Measurements from ENCODE around the gene PEX1.
"Not testable (repeated sequence)": the region's sequence is repeated elsewhere in the genome, so short reads cannot be mapped to it uniquely, and the experiment has no call there.

The PEX1 gene

DNA sequence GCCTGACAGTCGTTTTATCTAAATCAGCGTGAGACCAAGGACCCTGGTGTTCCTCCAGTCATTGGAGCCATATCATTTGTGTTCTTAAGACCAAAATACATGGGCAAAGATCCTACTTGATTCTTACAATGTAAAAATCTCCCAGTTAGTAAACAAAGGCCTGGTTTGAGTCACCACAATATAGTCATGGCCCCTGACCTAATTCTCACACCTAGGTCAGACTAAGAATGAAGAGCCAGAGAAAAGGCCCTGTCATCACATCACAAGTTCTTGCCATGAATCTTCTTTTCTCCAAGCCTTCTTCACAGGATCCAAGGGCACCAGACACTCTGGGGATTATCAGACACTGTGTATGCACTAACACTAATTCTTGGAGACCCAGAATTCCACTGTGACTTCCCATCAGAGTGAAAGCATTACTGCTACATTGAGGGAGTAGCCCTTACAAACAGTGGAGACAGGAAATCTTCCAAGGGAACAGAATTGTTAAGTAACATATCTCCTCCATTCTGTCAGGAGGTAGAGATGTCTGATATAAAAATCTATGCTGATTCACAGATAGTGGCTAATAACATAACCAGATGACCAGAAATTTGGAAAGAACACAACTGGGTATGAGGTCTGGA lies 42.9 kb downstream of the PEX1 start:
- Mint-ChIP-seq H3K27ac (no peak overlapping the region), H3K4me3 (no peak overlapping the region), H3K36me3 (ENCODE audit: low read depth) (peaks cover 28% of the 10 kb centered on the region), H3K4me1 (ENCODE audit: low read depth) (no peaks in the 10 kb centered on the region), H3K9me3 (no peaks in the 10 kb centered on the region), H3K27me3 (no peaks in the 10 kb centered on the region)
- DNase-seq, result no peak

GRCh38 chr7:92484226-92484625 lies 44.1 kb downstream of the PEX1 start:
- H3K27me3 Mint-ChIP-seq; H3K4me3 Mint-ChIP-seq; H3K9me3 Mint-ChIP-seq; H3K27ac Mint-ChIP-seq; DNase-seq; H3K4me1 Mint-ChIP-seq (ENCODE audit: low read depth): not testable (repeated sequence)
- peaks cover 26% of the 10 kb centered on the region for H3K36me3 Mint-ChIP-seq (ENCODE audit: low read depth)

GRCh38 chr7:92483624-92484023 lies 44.7 kb downstream of the PEX1 start:
- not testable (repeated sequence) for H3K4me1 Mint-ChIP-seq (ENCODE audit: low read depth); H3K9me3 Mint-ChIP-seq; H3K4me3 Mint-ChIP-seq; DNase-seq; H3K27ac Mint-ChIP-seq; H3K27me3 Mint-ChIP-seq
- peaks cover 23% of the 10 kb centered on the region for H3K36me3 Mint-ChIP-seq (ENCODE audit: low read depth)

- not testable (repeated sequence) for DNase-seq; H3K4me3 Mint-ChIP-seq; H3K27ac Mint-ChIP-seq; H3K9me3 Mint-ChIP-seq; H3K36me3 Mint-ChIP-seq (ENCODE audit: low read depth); H3K27me3 Mint-ChIP-seq; H3K4me1 Mint-ChIP-seq (ENCODE audit: low read depth)
Observed at GRCh38 chr7:92479146-92479545, 49.2 kb downstream of the PEX1 start.

GRCh38 chr7:92478711-92479110 lies 49.6 kb downstream of the PEX1 start:
- H3K9me3 Mint-ChIP-seq, result no peaks in the 10 kb centered on the region
- no peak overlapping the region for H3K4me3 Mint-ChIP-seq
- DNase-seq, result no peak
- no peaks in the 10 kb centered on the region for H3K27me3 Mint-ChIP-seq
- H3K27ac Mint-ChIP-seq, result no peak overlapping the region
- H3K36me3 Mint-ChIP-seq (ENCODE audit: low read depth), result peaks cover 2% of the 10 kb centered on the region
- H3K4me1 Mint-ChIP-seq (ENCODE audit: low read depth), result no peaks in the 10 kb centered on the region

DNA sequence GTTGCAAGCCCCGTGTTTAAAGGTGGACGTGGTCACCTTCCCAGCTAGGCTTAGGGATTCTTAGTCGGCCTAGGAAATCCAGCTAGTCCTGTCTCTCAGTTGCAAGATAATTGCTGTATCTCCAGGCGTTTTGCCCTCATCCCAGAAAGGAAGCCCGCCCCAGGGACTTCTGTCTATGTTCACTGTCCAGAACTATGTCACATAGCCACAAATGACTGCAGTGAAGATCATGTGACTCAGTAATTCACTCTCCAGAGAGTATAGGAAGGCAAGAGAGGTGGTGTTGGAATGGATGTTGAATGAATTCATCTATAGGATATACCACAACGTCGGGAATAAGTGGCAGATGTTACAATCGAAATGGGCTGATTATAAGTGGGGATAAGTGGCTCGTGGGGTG lies 50.2 kb downstream of the PEX1 start:
- Mint-ChIP-seq H3K36me3 (ENCODE audit: low read depth) (peaks cover 2% of the 10 kb centered on the region), H3K27me3 (no peaks in the 10 kb centered on the region), H3K27ac (no peak overlapping the region)

DNA sequence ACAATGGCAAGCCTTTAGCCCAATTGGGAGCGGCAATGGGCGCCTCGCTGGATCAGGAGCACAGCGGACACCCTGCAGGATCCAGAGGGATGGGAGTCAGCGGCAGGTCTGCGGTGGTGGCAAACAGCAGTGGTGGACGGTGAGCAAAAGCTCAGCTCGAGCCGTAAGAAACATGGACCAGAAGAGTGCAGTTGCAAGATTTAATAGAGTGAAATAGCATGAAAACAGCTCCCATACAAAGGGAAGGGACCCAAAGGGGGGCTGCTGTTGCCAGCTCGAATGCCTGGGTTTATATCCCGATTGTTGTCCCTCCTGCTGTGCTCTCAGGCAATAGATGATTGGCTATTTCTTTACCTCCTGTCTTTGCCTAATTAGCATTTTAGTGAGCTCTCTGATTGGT lies 50.6 kb downstream of the PEX1 start, which contains the start of gene ERVW-1:
TSS of gene ERVW-1 (minus strand) at position 266 of the 400 bp plus-strand sequence. CDS start 7,565 bp downstream, outside the sequence.
- not testable (repeated sequence) for H3K9me3 Mint-ChIP-seq; DNase-seq; H3K4me3 Mint-ChIP-seq; H3K36me3 Mint-ChIP-seq (ENCODE audit: low read depth); H3K27me3 Mint-ChIP-seq; H3K4me1 Mint-ChIP-seq (ENCODE audit: low read depth); H3K27ac Mint-ChIP-seq

More for the DNA sequence above, 50.2 kb downstream of the PEX1 start:
- no peak for DNase-seq
- H3K4me3 Mint-ChIP-seq, result no peak overlapping the region
- no peaks in the 10 kb centered on the region for H3K4me1 Mint-ChIP-seq (ENCODE audit: low read depth)
- no peaks in the 10 kb centered on the region for H3K9me3 Mint-ChIP-seq

- not testable (repeated sequence) for H3K27ac Mint-ChIP-seq; H3K36me3 Mint-ChIP-seq (ENCODE audit: low read depth); DNase-seq; H3K27me3 Mint-ChIP-seq; H3K4me1 Mint-ChIP-seq (ENCODE audit: low read depth); H3K9me3 Mint-ChIP-seq; H3K4me3 Mint-ChIP-seq
Observed at GRCh38 chr7:92475851-92476590, 52.3 kb downstream of the PEX1 start.

GRCh38 chr7:92475261-92475770 lies 53.0 kb downstream of the PEX1 start:
- H3K4me3 Mint-ChIP-seq; H3K36me3 Mint-ChIP-seq (ENCODE audit: low read depth); H3K9me3 Mint-ChIP-seq; H3K4me1 Mint-ChIP-seq (ENCODE audit: low read depth); DNase-seq; H3K27me3 Mint-ChIP-seq; H3K27ac Mint-ChIP-seq: not testable (repeated sequence)

GRCh38 chr7:92473989-92474388 lies 54.3 kb downstream of the PEX1 start:
- not testable (repeated sequence) for H3K27me3 Mint-ChIP-seq; H3K36me3 Mint-ChIP-seq (ENCODE audit: low read depth); DNase-seq; H3K4me1 Mint-ChIP-seq (ENCODE audit: low read depth); H3K9me3 Mint-ChIP-seq; H3K4me3 Mint-ChIP-seq; H3K27ac Mint-ChIP-seq

GRCh38 chr7:92468589-92468988 lies 59.7 kb downstream of the PEX1 start:
- H3K27ac Mint-ChIP-seq; H3K9me3 Mint-ChIP-seq; DNase-seq; H3K36me3 Mint-ChIP-seq (ENCODE audit: low read depth); H3K4me3 Mint-ChIP-seq; H3K27me3 Mint-ChIP-seq; H3K4me1 Mint-ChIP-seq (ENCODE audit: low read depth): not testable (repeated sequence)

DNA sequence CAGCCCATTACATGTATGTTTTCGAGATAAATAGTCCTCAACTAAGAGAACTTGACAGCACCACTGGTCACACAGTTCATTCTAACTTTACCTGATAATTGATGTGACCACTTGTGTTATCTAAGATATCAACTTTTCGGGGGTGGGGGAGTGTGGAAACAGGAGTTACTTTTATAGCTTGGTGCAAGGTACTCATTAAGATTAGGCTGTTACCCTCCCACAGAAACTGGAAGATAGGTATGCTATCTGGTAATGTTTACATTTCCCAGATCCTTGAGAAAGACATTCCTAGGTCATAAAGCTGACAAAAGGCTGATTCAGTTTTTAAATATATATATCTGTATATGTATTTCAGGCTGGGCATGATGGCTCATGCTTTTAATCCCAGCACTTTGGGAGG lies 61.6 kb downstream of the PEX1 start:
- Mint-ChIP-seq H3K27me3 (no peaks in the 10 kb centered on the region), H3K27ac (no peak overlapping the region), H3K4me1 (ENCODE audit: low read depth) (peaks cover under 1% of the 10 kb centered on the region), H3K4me3 (no peak overlapping the region), H3K9me3 (peaks cover 7% of the 10 kb centered on the region), H3K36me3 (ENCODE audit: low read depth) (peaks cover 9% of the 10 kb centered on the region)
- no peak for DNase-seq

GRCh38 chr7:92464515-92464914 lies 63.8 kb downstream of the PEX1 start:
- H3K4me3 Mint-ChIP-seq, result no peak overlapping the region
- H3K36me3 Mint-ChIP-seq (ENCODE audit: low read depth), result peaks cover 9% of the 10 kb centered on the region
- DNase-seq, result no peak
- peaks cover 2% of the 10 kb centered on the region for H3K4me1 Mint-ChIP-seq (ENCODE audit: low read depth)
- H3K27ac Mint-ChIP-seq, result no peak overlapping the region
- H3K9me3 Mint-ChIP-seq, result peaks cover 7% of the 10 kb centered on the region
- H3K27me3 Mint-ChIP-seq, result no peaks in the 10 kb centered on the region

GRCh38 chr7:92462560-92462959 lies 65.8 kb downstream of the PEX1 start:
- no peak for DNase-seq
- Mint-ChIP-seq H3K27me3 (no peaks in the 10 kb centered on the region), H3K4me3 (no peak overlapping the region), H3K4me1 (ENCODE audit: low read depth) (peaks cover 2% of the 10 kb centered on the region), H3K36me3 (ENCODE audit: low read depth) (peaks cover 11% of the 10 kb centered on the region), H3K27ac (no peak overlapping the region), H3K9me3 (no peaks in the 10 kb centered on the region)
